ES-I3 (cell line): Measurements from ENCODE around the gene PXMP2.

Source experiments
- H3K36me3 ChIP-seq: 2 replicates; pipeline ENCODE4 v1.6.1; 2013; ENCODE audit warnings: mild to moderate bottlenecking, low read length, control low read depth, moderate library complexity; ENCODE audit not compliant: insufficient read depth
- H3K4me1 ChIP-seq: 2 replicates; pipeline ENCODE4 v1.6.1; 2013; ENCODE audit warnings: mild to moderate bottlenecking, control low read depth, low read length; ENCODE audit not compliant: insufficient read depth
- H3K9ac ChIP-seq: 2 replicates; pipeline ENCODE4 v1.6.1; 2013; ENCODE audit warnings: low read depth, mild to moderate bottlenecking, low read length, moderate library complexity
- H3K9me3 ChIP-seq: 2 replicates; pipeline ENCODE4 v1.6.1; 2013; ENCODE audit warnings: mild to moderate bottlenecking, low read length, moderate library complexity; ENCODE audit not compliant: control insufficient read depth, insufficient read depth

The PXMP2 gene

DNA sequence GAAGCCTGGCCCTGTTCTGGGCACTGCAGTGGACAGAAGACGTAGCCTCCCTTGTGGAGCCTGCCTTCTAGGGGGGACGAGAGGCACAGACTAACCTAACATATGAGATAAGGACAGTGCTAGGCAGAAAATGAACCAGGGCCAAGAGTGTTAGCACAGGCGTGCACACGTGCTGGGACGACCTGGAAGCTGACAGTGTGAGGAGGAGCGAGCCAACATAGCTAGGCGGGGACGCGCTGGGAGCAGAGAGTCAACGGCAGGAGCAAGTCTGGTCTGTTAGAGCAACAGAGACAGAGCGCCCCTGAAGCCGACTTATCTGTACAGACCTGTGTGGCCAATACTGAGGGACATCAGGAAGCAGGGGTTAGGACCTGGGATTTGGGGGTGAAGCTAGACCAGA, 8.0 kb downstream of the PXMP2 start:
- H3K36me3 ChIP-seq, result no peaks in the 10 kb centered on the region
- H3K9me3 ChIP-seq, result no peaks in the 10 kb centered on the region
- H3K4me1 ChIP-seq, result no peaks in the 10 kb centered on the region
- no peak overlapping the region for H3K9ac ChIP-seq

GRCh38 chr12:132698341-132698740, 11.0 kb downstream of the PXMP2 start:
- Histone ChIP-seq H3K9ac (no peak overlapping the region), H3K4me1 (no peaks in the 10 kb centered on the region), H3K36me3 (no peaks in the 10 kb centered on the region)

DNA sequence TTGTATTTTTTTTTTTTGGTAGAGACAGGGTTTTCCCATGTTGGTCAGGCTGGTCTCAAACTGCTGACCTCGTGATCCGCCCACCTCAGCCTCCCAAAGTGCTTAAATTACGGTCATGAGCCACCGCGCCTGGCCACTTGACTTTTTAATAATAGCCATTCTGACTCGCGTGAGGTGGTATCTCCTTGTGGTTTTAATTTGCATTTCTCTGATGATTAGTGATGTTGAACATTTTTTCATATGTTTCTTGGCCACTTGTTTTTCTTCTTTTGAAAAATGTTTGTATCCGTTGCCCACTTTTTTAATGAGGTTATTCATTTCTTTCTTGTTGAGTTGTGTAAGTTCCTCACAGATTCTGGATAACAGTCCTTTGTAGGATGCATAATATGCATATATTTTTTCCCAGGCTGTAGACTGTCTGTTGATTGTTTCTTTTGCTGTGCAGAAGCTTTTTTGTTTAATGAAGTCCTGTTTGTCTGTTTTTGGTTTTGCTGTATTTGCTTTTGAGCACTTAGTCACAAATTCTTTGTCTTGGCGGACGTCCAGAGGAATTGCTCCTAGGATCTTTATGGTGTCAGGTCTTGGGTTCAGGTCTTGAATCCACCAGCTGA, 12.9 kb downstream of the PXMP2 start:
- H3K9me3 ChIP-seq, result no peaks in the 10 kb centered on the region
- H3K9ac ChIP-seq, result no peak overlapping the region
- H3K36me3 ChIP-seq, result no peaks in the 10 kb centered on the region
- 0 out of 2 replicates have a peak, but pooled peaks cover 4% of the 10 kb centered on the region for H3K4me1 ChIP-seq

More at GRCh38 chr12:132698341-132698740, 11.0 kb downstream of the PXMP2 start:
- H3K9me3 ChIP-seq, result no peaks in the 10 kb centered on the region

DNA sequence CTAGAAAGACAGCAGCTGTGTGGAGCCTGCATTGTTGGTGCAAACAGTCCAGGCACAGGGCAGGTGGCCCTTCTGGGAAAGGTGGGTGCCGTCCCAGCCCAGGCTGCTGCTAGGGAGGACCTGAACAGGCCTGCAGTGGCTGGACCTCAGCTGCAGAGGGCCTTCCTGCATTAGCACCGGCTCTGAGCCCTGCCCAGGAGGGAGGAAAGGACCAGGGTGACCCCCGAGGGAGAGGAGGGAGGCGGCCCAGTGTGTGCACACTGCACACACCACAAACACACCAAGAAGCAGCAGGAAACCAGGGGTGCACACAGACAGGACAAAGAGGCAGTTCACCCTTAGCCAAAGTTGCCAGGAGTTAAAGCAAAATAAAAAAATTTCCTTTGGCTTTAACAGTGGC, 15.3 kb downstream of the PXMP2 start:
- Histone ChIP-seq H3K36me3 (no peaks in the 10 kb centered on the region), H3K4me1 (0 out of 2 replicates have a peak, but pooled peaks cover 4% of the 10 kb centered on the region), H3K9ac (no peak overlapping the region), H3K9me3 (no peaks in the 10 kb centered on the region)

DNA sequence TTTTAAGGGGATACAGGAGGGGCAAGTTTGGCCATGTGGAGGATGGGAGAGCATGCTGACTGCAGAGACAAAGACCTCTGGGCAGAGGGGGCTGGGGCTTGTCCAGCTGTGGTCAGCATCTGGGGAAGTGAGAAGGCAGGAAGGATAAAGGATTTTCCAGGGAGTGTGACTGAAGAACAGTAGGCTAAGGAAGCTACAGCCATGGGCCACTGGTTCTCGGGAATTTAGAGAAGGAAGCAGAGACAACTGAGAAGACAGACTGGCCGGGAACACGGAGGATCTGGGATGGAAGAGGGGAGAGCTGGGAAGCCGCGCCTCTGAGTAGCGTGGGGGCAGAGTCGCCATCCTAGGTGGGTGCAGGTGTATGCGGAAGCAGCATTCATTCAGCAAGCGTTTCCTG, 16.3 kb downstream of the PXMP2 start:
- Histone ChIP-seq H3K9ac (no peak overlapping the region), H3K9me3 (no peaks in the 10 kb centered on the region), H3K36me3 (no peaks in the 10 kb centered on the region), H3K4me1 (0 out of 2 replicates have a peak, but pooled peaks cover 4% of the 10 kb centered on the region)

GRCh38 chr12:132707241-132707640, 19.9 kb downstream of the PXMP2 start:
- Histone ChIP-seq H3K9me3 (no peaks in the 10 kb centered on the region), H3K4me1 (0 out of 2 replicates have a peak, but pooled peaks cover 4% of the 10 kb centered on the region), H3K9ac (no peak overlapping the region)

GRCh38 chr12:132708150-132708549, 20.8 kb downstream of the PXMP2 start:
- Histone ChIP-seq H3K36me3 (no peaks in the 10 kb centered on the region), H3K9ac (no peak overlapping the region), H3K4me1 (0 out of 2 replicates have a peak, but pooled peaks cover 4% of the 10 kb centered on the region), H3K9me3 (no peaks in the 10 kb centered on the region)

More at GRCh38 chr12:132707241-132707640, 19.9 kb downstream of the PXMP2 start:
- no peaks in the 10 kb centered on the region for H3K36me3 ChIP-seq

GRCh38 chr12:132710043-132710404, 22.6 kb downstream of the PXMP2 start:
- Histone ChIP-seq H3K36me3 (no peaks in the 10 kb centered on the region), H3K9me3 (no peaks in the 10 kb centered on the region), H3K9ac (peak overlapping the region; percentile 69), H3K4me1 (no peaks in the 10 kb centered on the region)

- Histone ChIP-seq H3K36me3 (no peaks in the 10 kb centered on the region; the same call in 1 of the 2 replicates), H3K4me1 (no peaks in the 10 kb centered on the region), H3K9me3 (no peaks in the 10 kb centered on the region), H3K9ac (peak within 1 kb of the TSS; percentile 69)
These were observed 23.2 kb downstream of the PXMP2 start, which contains the start of gene PGAM5 for GRCh38 chr12:132710405-132711079. Gene PGAM5 (plus strand): TSS chr12:132710842. CDS start chr12:132710877, 35 bp downstream.

GRCh38 chr12:132711080-132711843, 23.9 kb downstream of the PXMP2 start:
- H3K36me3 ChIP-seq, result no peaks in the 10 kb centered on the region; the same call in 1 of the 2 replicates
- peak overlapping the region; percentile 69 for H3K9ac ChIP-seq

DNA sequence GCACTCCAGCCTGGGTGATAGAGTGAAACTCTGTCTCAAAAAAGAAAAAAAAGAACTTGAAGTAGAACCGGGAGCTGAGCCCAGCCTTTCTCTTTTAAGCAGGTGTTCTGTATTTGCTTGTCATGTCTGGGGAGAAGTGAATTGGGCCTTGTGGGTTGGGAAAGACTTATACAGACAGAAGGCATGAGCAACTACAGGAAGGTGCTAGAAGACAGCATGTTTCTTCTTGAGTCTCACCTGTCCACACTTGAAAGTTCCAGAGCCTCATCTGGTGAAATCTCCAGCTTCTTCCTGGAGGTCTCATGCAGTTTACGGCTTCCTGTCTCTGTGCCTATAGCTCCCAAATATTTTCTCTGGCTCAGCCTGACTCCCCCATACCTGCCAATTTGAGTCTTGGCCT, 25.7 kb downstream of the PXMP2 start:
- H3K36me3 ChIP-seq, result no peaks in the 10 kb centered on the region; the same call in 1 of the 2 replicates
- no peak overlapping the region for H3K9ac ChIP-seq
- H3K4me1 ChIP-seq, result no peaks in the 10 kb centered on the region
- no peaks in the 10 kb centered on the region for H3K9me3 ChIP-seq

More at GRCh38 chr12:132711080-132711843, 23.9 kb downstream of the PXMP2 start:
- no peaks in the 10 kb centered on the region for H3K4me1 ChIP-seq
- H3K9me3 ChIP-seq, result no peaks in the 10 kb centered on the region

GRCh38 chr12:132715874-132716273, 28.5 kb downstream of the PXMP2 start:
- Histone ChIP-seq H3K9ac (no peak overlapping the region), H3K36me3 (peaks cover 1% of the 10 kb centered on the region; the same call in 1 of the 2 replicates), H3K9me3 (no peaks in the 10 kb centered on the region), H3K4me1 (no peaks in the 10 kb centered on the region)

GRCh38 chr12:132716356-132716755, 29.0 kb downstream of the PXMP2 start:
- Histone ChIP-seq H3K36me3 (peaks cover 4% of the 10 kb centered on the region; the same call in 1 of the 2 replicates), H3K4me1 (no peaks in the 10 kb centered on the region), H3K9ac (no peak overlapping the region), H3K9me3 (no peaks in the 10 kb centered on the region)

- H3K9me3 ChIP-seq, result no peaks in the 10 kb centered on the region
- H3K4me1 ChIP-seq, result no peaks in the 10 kb centered on the region
- peaks cover 4% of the 10 kb centered on the region; the same call in 1 of the 2 replicates for H3K36me3 ChIP-seq
- no peak overlapping the region for H3K9ac ChIP-seq
These were observed 29.6 kb downstream of the PXMP2 start for GRCh38 chr12:132717011-132717410.
